GM18517 (cell line): ENCODE data around the gene MACROD2.
"Not testable (repeated sequence)": the region's sequence is repeated elsewhere in the genome, so short reads cannot be mapped to it uniquely, and the experiment has no call there.

Experiments
- ATAC-seq: cut with Tn5 transposase; IDR thresholded peaks from one replicate; pipeline ENCODE4 v1.9.1; 2021; ENCODE audit warnings: mild to moderate bottlenecking, moderate library complexity; ENCODE audit not compliant: unreplicated experiment

MACROD2 gene

GRCh38 chr20:14245368-14245970 lies 250.2 kb downstream of the MACROD2 start:
- no peak for ATAC-seq

- ATAC-seq, result no peak
These were observed 264.4 kb downstream of the MACROD2 start for GRCh38 chr20:14259689-14260088.

GRCh38 chr20:14260367-14260766 lies 265.1 kb downstream of the MACROD2 start:
- no peak for ATAC-seq

- no peak for ATAC-seq
These were observed 269.6 kb downstream of the MACROD2 start for GRCh38 chr20:14264869-14265268.

GRCh38 chr20:14266246-14266645 lies 270.9 kb downstream of the MACROD2 start:
- ATAC-seq, result no peak

GRCh38 chr20:14270751-14271150 lies 275.4 kb downstream of the MACROD2 start:
- ATAC-seq, result not testable (repeated sequence)

- no peak for ATAC-seq
These were observed 286.8 kb downstream of the MACROD2 start for GRCh38 chr20:14282140-14282539.

GRCh38 chr20:14284443-14284842 lies 289.1 kb downstream of the MACROD2 start:
- ATAC-seq, result no peak

- no peak for ATAC-seq
These were observed 293.3 kb downstream of the MACROD2 start for GRCh38 chr20:14288341-14289330.

- ATAC-seq, result no peak
These were observed 296.2 kb downstream of the MACROD2 start for GRCh38 chr20:14291502-14291901.

GRCh38 chr20:14295238-14295637 lies 299.9 kb downstream of the MACROD2 start:
- ATAC-seq, result no peak

GRCh38 chr20:14295770-14296309 lies 300.5 kb downstream of the MACROD2 start:
- no peak for ATAC-seq

- ATAC-seq, result no peak
These were observed 304.5 kb downstream of the MACROD2 start for GRCh38 chr20:14299831-14300230.

GRCh38 chr20:14303106-14303505 lies 307.8 kb downstream of the MACROD2 start:
- no peak for ATAC-seq

- ATAC-seq, result no peak
These were observed 308.3 kb downstream of the MACROD2 start for GRCh38 chr20:14303651-14304050.

- no peak for ATAC-seq
These were observed 309.2 kb downstream of the MACROD2 start for GRCh38 chr20:14304472-14304871.

GRCh38 chr20:14307956-14308355 lies 312.6 kb downstream of the MACROD2 start:
- ATAC-seq, result no peak

- ATAC-seq, result no peak
These were observed 315.8 kb downstream of the MACROD2 start for GRCh38 chr20:14310977-14311627.

- no peak for ATAC-seq
These were observed 316.7 kb downstream of the MACROD2 start for GRCh38 chr20:14312001-14312400.

- no peak for ATAC-seq
These were observed 318.2 kb downstream of the MACROD2 start for GRCh38 chr20:14313341-14314020.

GRCh38 chr20:14319704-14320103 lies 324.4 kb downstream of the MACROD2 start:
- ATAC-seq, result no peak
